HepG2 (cell line): Measurements from ENCODE around the gene EEIG1. TPM values are rescaled to one million over a fixed set of nuclear protein-coding genes. Genes with fewer than 3 reads are reported as not detected.

Experiments
- CHD2 ChIP-seq: IDR thresholded peaks from 2 replicates; pipeline ENCODE4 v1.6.1; 2011; ENCODE audit warnings: low read depth, low read length, improper control_type of control experiment
- E2F5 ChIP-seq: sonication (generic); formaldehyde crosslinking; conservative IDR thresholded peaks from 2 replicates; pipeline ENCODE4 v1.4.0; 2020; ENCODE audit warnings: missing genetic modification reagents
- EEA1 ChIP-seq: sonication (generic); formaldehyde crosslinking; IDR thresholded peaks from 2 replicates; pipeline ENCODE4 v1.5.1; 2020; ENCODE audit warnings: mild to moderate bottlenecking, missing genetic modification reagents, borderline replicate concordance
- HCFC1 ChIP-seq: fragments of 150-350 bp; IDR thresholded peaks from 2 replicates; pipeline ENCODE4 v1.6.1; 2014; ENCODE audit warnings: low read depth, low read length
- MATR3 ChIP-seq: sonication (generic); formaldehyde crosslinking; IDR thresholded peaks from 2 replicates; pipeline ENCODE4 v1.4.0; 2020; ENCODE audit warnings: missing genetic modification reagents
- MEF2D ChIP-seq: sonication (generic); formaldehyde crosslinking; IDR thresholded peaks from 2 replicates; pipeline ENCODE4 v1.5.1; 2020; ENCODE audit warnings: mild to moderate bottlenecking, missing genetic modification reagents
- MEIS1 ChIP-seq: sonication (generic); formaldehyde crosslinking; IDR thresholded peaks from 2 replicates; pipeline ENCODE4 v1.9.0; 2021; ENCODE audit warnings: mild to moderate bottlenecking, missing genetic modification reagents, moderate library complexity, borderline replicate concordance
- MLX ChIP-seq: IDR thresholded peaks from 2 replicates; pipeline ENCODE4 v1.6.1; 2016
- PITX1 ChIP-seq: sonication (generic); formaldehyde crosslinking; IDR thresholded peaks from 2 replicates; pipeline ENCODE4 v1.5.1; 2020; ENCODE audit warnings: mild to moderate bottlenecking, missing genetic modification reagents
- RBM22 ChIP-seq: fragments of 200-400 bp; formaldehyde crosslinking; optimal IDR thresholded peaks from 2 replicates; pipeline ENCODE3; 2017; ENCODE audit warnings: mild to moderate bottlenecking, low read length, moderate library complexity
- TOPORS ChIP-seq: sonication (generic); formaldehyde crosslinking; IDR thresholded peaks from 2 replicates; pipeline ENCODE4 v1.8.0; 2023; ENCODE audit warnings: mild to moderate bottlenecking, missing genetic modification reagents
- YY1 ChIP-seq: IDR thresholded peaks from 2 replicates; pipeline ENCODE4 v1.6.1; 2011; ENCODE audit warnings: low read length, low read depth, moderate library complexity, mild to moderate bottlenecking; ENCODE audit not compliant: insufficient read depth, insufficient replicate concordance
- ZBTB20 ChIP-seq: sonication (generic); formaldehyde crosslinking; IDR thresholded peaks from 2 replicates; pipeline ENCODE4 v1.8.1; 2023; ENCODE audit warnings: missing genetic modification reagents, low read depth, mild to moderate bottlenecking, borderline replicate concordance
- ZNF503 ChIP-seq: sonication (generic); formaldehyde crosslinking; IDR thresholded peaks from 2 replicates; pipeline ENCODE4 v1.4.0; 2020; ENCODE audit warnings: missing genetic modification reagents
- polyA plus RNA-seq, 8 experiments: library from polyadenylated mRNA; depleted of rRNA in 3 of 8; stranded (reverse) in 7 of 8; unstranded in 1 of 8; fragments of >200 nt; fragmentation: Illumina TruSeq in 4 of 8; extraction: Trizol in 4 of 8; gene quantifications; 2 replicates each; pipeline versions ENCODE4 v1.2.1 to v1.2.3, GENCODE V29; 2011 to 2016; ENCODE audit warnings: low read depth in 4 of 8, missing spikeins in 1 of 8, mixed read lengths in 1 of 8; ENCODE audit not compliant: insufficient read depth in 1 of 8
- total RNA-seq, 5 experiments: library from RNA; depleted of rRNA; stranded (reverse); fragments of >200 nt; fragmentation: Illumina TruSeq; extraction: Trizol; gene quantifications; 2 replicates each; pipeline ENCODE4 v1.2.3, GENCODE V29; 2016; ENCODE audit warnings: low read depth in 1 of 5
- TF ChIP-seq, protein P1 (sequence below): sonication (generic); formaldehyde crosslinking; IDR thresholded peaks from 2 replicates; pipeline ENCODE4 v1.5.1; 2020; ENCODE audit warnings: mild to moderate bottlenecking, missing genetic modification reagents
- TF ChIP-seq, protein P2 (sequence below): sonication (generic); formaldehyde crosslinking; IDR thresholded peaks from 2 replicates; pipeline ENCODE4 v1.5.0; 2020; ENCODE audit warnings: missing genetic modification reagents
- TF ChIP-seq, protein P3 (sequence below): sonication (generic); formaldehyde crosslinking; IDR thresholded peaks from 2 replicates; pipeline ENCODE4 v1.5.1; 2020; ENCODE audit warnings: missing genetic modification reagents, mild to moderate bottlenecking, borderline replicate concordance
- TF ChIP-seq, protein P4 (sequence below): IDR thresholded peaks from 2 replicates; pipeline ENCODE4 v1.6.1; 2018; ENCODE audit warnings: missing genetic modification reagents, mild to moderate bottlenecking, missing compliant biosample characterization

EEIG1 gene
- total and polyA plus RNA-seq, 2 of the 13 experiments (the other 11 are each of a cell fraction or from before 2014, with no cell fraction given) = 16.6 to 25.2 TPM

- TF ChIP-seq, protein P1, sequence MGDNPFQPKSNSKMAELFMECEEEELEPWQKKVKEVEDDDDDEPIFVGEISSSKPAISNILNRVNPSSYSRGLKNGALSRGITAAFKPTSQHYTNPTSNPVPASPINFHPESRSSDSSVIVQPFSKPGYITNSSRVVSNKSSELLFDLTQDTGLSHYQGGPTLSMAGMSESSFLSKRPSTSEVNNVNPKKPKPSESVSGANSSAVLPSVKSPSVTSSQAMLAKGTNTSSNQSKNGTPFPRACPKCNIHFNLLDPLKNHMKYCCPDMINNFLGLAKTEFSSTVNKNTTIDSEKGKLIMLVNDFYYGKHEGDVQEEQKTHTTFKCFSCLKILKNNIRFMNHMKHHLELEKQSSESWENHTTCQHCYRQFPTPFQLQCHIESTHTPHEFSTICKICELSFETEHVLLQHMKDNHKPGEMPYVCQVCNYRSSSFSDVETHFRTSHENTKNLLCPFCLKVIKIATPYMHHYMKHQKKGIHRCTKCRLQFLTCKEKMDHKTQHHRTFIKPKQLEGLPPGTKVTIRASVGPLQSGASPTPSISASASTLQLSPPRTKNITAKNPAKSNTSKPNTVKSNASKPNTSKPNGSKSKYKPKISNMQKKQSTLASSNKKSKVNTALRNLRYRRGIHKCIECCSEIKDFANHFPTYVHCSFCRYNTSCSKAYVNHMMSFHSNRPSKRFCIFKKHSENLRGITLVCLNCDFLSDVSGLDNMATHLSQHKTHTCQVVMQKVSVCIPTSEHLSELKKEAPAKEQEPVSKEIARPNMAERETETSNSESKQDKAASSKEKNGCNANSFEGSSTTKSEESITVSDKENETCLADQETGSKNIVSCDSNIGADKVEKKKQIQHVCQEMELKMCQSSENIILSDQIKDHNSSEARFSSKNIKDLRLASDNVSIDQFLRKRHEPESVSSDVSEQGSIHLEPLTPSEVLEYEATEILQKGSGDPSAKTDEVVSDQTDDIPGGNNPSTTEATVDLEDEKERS = no peak
- TF ChIP-seq PITX1 (CRISPR knock-in tag) = no peak
- no peak for TF ChIP-seq MEF2D (CRISPR knock-in tag)
- no peak for TF ChIP-seq E2F5 (CRISPR knock-in tag)
- no peak for TF ChIP-seq MLX
- TF ChIP-seq MEIS1 (CRISPR knock-in tag) = no peak
- TF ChIP-seq, protein P2, sequence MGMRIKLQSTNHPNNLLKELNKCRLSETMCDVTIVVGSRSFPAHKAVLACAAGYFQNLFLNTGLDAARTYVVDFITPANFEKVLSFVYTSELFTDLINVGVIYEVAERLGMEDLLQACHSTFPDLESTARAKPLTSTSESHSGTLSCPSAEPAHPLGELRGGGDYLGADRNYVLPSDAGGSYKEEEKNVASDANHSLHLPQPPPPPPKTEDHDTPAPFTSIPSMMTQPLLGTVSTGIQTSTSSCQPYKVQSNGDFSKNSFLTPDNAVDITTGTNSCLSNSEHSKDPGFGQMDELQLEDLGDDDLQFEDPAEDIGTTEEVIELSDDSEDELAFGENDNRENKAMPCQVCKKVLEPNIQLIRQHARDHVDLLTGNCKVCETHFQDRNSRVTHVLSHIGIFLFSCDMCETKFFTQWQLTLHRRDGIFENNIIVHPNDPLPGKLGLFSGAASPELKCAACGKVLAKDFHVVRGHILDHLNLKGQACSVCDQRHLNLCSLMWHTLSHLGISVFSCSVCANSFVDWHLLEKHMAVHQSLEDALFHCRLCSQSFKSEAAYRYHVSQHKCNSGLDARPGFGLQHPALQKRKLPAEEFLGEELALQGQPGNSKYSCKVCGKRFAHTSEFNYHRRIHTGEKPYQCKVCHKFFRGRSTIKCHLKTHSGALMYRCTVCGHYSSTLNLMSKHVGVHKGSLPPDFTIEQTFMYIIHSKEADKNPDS (CRISPR knock-in tag) = no peak
- no peak for TF ChIP-seq RBM22
- no peak for TF ChIP-seq MATR3 (CRISPR knock-in tag)
- TF ChIP-seq, protein P3, sequence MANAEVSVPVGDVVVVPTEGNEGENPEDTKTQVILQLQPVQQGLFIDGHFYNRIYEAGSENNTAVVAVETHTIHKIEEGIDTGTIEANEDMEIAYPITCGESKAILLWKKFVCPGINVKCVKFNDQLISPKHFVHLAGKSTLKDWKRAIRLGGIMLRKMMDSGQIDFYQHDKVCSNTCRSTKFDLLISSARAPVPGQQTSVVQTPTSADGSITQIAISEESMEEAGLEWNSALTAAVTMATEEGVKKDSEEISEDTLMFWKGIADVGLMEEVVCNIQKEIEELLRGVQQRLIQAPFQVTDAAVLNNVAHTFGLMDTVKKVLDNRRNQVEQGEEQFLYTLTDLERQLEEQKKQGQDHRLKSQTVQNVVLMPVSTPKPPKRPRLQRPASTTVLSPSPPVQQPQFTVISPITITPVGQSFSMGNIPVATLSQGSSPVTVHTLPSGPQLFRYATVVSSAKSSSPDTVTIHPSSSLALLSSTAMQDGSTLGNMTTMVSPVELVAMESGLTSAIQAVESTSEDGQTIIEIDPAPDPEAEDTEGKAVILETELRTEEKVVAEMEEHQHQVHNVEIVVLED (CRISPR knock-in tag) = no peak
- TF ChIP-seq, protein P4, sequence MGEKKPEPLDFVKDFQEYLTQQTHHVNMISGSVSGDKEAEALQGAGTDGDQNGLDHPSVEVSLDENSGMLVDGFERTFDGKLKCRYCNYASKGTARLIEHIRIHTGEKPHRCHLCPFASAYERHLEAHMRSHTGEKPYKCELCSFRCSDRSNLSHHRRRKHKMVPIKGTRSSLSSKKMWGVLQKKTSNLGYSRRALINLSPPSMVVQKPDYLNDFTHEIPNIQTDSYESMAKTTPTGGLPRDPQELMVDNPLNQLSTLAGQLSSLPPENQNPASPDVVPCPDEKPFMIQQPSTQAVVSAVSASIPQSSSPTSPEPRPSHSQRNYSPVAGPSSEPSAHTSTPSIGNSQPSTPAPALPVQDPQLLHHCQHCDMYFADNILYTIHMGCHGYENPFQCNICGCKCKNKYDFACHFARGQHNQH (CRISPR knock-in tag) = peak; percentile 32; the same call in 1 of the 2 replicates
- no peak for TF ChIP-seq ZNF503 (CRISPR knock-in tag)
- no peak for TF ChIP-seq HCFC1
- TF ChIP-seq ZBTB20 (CRISPR knock-in tag) = no peak
- TF ChIP-seq TOPORS = no peak
- no peak for TF ChIP-seq EEA1 (CRISPR knock-in tag)
- peak; percentile 16 for TF ChIP-seq YY1
- TF ChIP-seq CHD2 = no peak
Measured at GRCh38 chr9:127987103-127987614, 6.4 kb upstream of the EEIG1 start (continued).
